Measurements from ENCODE around the gene MAPKAP1. TPM values are rescaled to one million over a fixed set of nuclear protein-coding genes. Genes with fewer than 3 reads are reported as not detected.
A peak's percentile ranks its signal among the peaks of the same experiment; 100 is the strongest.

MAPKAP1 gene
- total and polyA plus RNA-seq, 2 of the 13 experiments (the other 11 are each of a cell fraction or from before 2014, with no cell fraction given), result 45.0 to 64.3 TPM

- TF ChIP-seq ARID4A (CRISPR knock-in tag; IDR thresholded peaks at IDR 0.05; ENCODE audit: borderline replicate concordance) (peak; percentile 91), ZIK1 (CRISPR knock-in tag; IDR thresholded peaks at IDR 0.05; ENCODE audit: borderline replicate concordance, low read depth) (no peak; the same call in 1 of the 2 replicates), MEIS1 (CRISPR knock-in tag; IDR thresholded peaks at IDR 0.05; ENCODE audit: borderline replicate concordance) (peak; percentile 68; the same call in 1 of the 2 replicates), EHMT2 (IDR thresholded peaks at IDR 0.05; ENCODE audit: borderline replicate concordance, low read depth, low read length) (no peak), GZF1 (CRISPR knock-in tag; IDR thresholded peaks at IDR 0.05) (no peak), ARNTL (CRISPR knock-in tag; IDR thresholded peaks at IDR 0.05) (0 out of 2 replicates have a peak, but pooled peaks have one; percentile 53), JUNB (CRISPR knock-in tag; IDR thresholded peaks at IDR 0.05; ENCODE audit: borderline replicate concordance) (no peak), ZNF512 (CRISPR knock-in tag; IDR thresholded peaks at IDR 0.05) (no peak), ZNF598 (CRISPR knock-in tag; IDR thresholded peaks at IDR 0.05; ENCODE audit: borderline replicate concordance) (0 out of 2 replicates have a peak, but pooled peaks have one; percentile 42), ZFX (CRISPR knock-in tag; IDR thresholded peaks at IDR 0.05; ENCODE audit: low read depth) (peak; percentile 86), KAT2B (IDR thresholded peaks at IDR 0.05; ENCODE audit: borderline replicate concordance, low read depth, low read length) (no peak), SIN3A (IDR thresholded peaks at IDR 0.05; ENCODE audit: borderline replicate concordance, low read depth, low read length) (no peak), IRX3 (CRISPR knock-in tag; IDR thresholded peaks at IDR 0.05; ENCODE audit: borderline replicate concordance, low read depth) (no peak; the same call in 1 of the 2 replicates)
- TF ChIP-seq, protein P1, sequence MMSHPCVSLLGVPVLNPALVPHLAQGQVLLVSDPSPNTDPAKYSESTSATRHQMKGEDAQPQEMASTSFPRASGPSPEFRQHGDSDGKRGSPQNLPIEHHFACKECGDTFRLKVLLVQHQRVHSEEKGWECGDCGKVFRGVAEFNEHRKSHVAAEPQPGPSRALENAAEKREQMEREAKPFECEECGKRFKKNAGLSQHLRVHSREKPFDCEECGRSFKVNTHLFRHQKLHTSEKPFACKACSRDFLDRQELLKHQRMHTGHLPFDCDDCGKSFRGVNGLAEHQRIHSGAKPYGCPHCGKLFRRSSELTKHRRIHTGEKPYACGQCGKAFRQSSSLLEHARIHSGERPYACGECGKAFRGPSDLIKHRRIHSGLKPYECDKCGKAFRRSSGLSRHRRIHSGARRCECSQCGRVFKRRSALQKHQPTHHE (CRISPR knock-in tag; IDR thresholded peaks at IDR 0.05; ENCODE audit: borderline replicate concordance), result no peak
- TF ChIP-seq, protein P2, sequence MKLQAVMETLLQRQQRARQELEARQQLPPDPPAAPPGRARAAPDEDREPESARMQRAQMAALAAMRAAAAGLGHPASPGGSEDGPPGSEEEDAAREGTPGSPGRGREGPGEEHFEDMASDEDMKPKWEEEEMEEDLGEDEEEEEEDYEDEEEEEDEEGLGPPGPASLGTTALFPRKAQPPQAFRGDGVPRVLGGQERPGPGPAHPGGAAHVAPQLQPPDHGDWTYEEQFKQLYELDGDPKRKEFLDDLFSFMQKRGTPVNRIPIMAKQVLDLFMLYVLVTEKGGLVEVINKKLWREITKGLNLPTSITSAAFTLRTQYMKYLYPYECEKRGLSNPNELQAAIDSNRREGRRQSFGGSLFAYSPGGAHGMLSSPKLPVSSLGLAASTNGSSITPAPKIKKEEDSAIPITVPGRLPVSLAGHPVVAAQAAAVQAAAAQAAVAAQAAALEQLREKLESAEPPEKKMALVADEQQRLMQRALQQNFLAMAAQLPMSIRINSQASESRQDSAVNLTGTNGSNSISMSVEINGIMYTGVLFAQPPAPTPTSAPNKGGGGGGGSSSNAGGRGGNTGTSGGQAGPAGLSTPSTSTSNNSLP (IDR thresholded peaks at IDR 0.05; ENCODE audit: low read depth, low read length), result no peak
Measured at GRCh38 chr9:125706651-125707471, at the start of gene MAPKAP1 (continued).

All from HepG2 (cell line).